ENCODE results near the gene RILPL2.

DNA sequence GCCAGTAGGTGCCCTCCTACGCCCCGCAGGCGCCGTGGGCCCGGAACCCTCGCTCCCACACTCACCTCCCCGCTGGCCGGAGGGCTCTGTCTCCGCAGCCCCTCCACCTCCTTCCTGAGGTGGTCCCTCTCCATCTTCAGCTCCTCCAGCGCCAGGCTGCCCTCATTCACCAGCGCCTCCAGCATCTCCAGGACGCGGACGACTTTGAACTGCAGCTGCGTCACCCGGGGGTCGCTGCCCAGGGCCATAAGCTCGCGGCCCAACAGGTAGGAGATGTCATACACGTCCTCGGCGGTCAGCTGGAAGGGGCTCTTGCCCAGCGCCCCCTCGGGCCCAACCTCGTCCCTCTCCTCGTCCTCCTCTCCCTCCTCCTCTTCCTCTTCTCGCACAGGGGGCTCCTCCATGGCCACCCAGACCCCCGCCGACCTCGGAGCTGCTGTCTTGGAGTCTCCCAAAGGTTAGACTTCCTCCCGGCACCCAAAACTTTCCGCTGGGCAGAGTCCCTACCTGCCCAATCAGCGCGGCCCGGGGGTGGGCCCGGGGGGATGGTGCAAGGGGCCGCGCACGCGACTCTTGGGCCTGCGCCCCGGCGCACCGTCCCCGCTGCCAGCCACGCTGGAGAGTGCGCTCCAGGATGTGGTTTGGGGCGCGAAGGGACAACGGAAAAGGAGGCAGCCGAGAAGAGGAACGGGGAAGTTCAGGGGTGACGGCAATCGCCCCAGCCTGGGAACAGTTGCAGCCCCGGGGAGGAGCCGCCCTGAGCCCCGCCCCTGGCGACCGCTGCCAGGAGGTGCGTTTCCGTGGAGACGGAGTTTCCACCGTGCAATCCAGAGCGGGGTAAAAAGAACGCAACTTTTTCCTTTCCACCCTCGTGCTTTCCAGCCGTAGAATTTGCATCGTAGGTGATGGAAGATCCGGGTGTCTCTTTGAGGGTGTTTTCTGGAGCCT is at the start of gene RILPL2:
- TF ChIP-seq, protein P1, sequence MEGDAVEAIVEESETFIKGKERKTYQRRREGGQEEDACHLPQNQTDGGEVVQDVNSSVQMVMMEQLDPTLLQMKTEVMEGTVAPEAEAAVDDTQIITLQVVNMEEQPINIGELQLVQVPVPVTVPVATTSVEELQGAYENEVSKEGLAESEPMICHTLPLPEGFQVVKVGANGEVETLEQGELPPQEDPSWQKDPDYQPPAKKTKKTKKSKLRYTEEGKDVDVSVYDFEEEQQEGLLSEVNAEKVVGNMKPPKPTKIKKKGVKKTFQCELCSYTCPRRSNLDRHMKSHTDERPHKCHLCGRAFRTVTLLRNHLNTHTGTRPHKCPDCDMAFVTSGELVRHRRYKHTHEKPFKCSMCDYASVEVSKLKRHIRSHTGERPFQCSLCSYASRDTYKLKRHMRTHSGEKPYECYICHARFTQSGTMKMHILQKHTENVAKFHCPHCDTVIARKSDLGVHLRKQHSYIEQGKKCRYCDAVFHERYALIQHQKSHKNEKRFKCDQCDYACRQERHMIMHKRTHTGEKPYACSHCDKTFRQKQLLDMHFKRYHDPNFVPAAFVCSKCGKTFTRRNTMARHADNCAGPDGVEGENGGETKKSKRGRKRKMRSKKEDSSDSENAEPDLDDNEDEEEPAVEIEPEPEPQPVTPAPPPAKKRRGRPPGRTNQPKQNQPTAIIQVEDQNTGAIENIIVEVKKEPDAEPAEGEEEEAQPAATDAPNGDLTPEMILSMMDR (IDR thresholded peaks at IDR 0.05) = peak in 2 of 6 experiments; percentile 21 to 29
- TF ChIP-seq POLR2A (IDR thresholded peaks at IDR 0.05) = peak in 2 of 4 donors; percentile 66 to 75
